Fibroblast of lung (primary cell): ENCODE measurements around the gene ICA1. TPM values are rescaled to one million over a fixed set of nuclear protein-coding genes. Genes with fewer than 3 reads are reported as not detected.

ENCODE experiments used
- DNase-seq, 2 donors: peaks; one replicate each; pipeline versions ENCODE4 v3.0.0 to v3.0.0-alpha.2; 2010; ENCODE audit warnings: low read depth in 2 of 2
- H2AFZ ChIP-seq: 2 replicates; pipeline ENCODE4 v1.5.1; 2012; ENCODE audit warnings: low read length, control low read depth, inconsistent platforms
- H3K27ac ChIP-seq: 2 replicates; pipeline ENCODE4 v1.5.1; 2011; ENCODE audit warnings: low read length, control low read depth; ENCODE audit not compliant: insufficient read depth
- H3K27me3 ChIP-seq: 2 replicates; pipeline ENCODE4 v1.5.1; 2011; ENCODE audit warnings: mild to moderate bottlenecking, low read length; ENCODE audit not compliant: control insufficient read depth, insufficient read depth
- H3K36me3 ChIP-seq: 2 replicates; pipeline ENCODE4 v1.5.1; 2011; ENCODE audit warnings: low read length; ENCODE audit not compliant: control insufficient read depth, insufficient read depth
- H3K4me1 ChIP-seq: 2 replicates; pipeline ENCODE4 v1.5.1; 2011; ENCODE audit warnings: low read length; ENCODE audit not compliant: control insufficient read depth, insufficient read depth; ENCODE audit errors: extremely low read depth
- H3K4me2 ChIP-seq: 2 replicates; pipeline ENCODE4 v1.5.1; 2011; ENCODE audit warnings: low read length, control low read depth; ENCODE audit not compliant: insufficient read depth; ENCODE audit errors: extremely low read depth
- H3K4me3 ChIP-seq, 4 experiments: fragments of 200-600 bp in 1 of 4; sonication (generic) in 1 of 4; replicated peaks in 1 of 4; 2 replicates each; pipeline ENCODE4 v1.5.1; 2011 to 2016; ENCODE audit warnings: low read length in 4 of 4, low read depth in 3 of 4, mild to moderate bottlenecking in 3 of 4, control low read depth in 2 of 4, inconsistent platforms in 1 of 4, mixed read lengths in 1 of 4; ENCODE audit not compliant: insufficient read depth in 1 of 4; ENCODE audit errors: control extremely low read depth in 1 of 4
- H3K79me2 ChIP-seq: 2 replicates; pipeline ENCODE4 v1.5.1; 2012; ENCODE audit warnings: mild to moderate bottlenecking, low read length, inconsistent platforms; ENCODE audit not compliant: control insufficient read depth, insufficient read depth
- H3K9ac ChIP-seq: 2 replicates; pipeline ENCODE4 v1.5.1; 2011; ENCODE audit warnings: mild to moderate bottlenecking, low read length, control low read depth; ENCODE audit not compliant: insufficient read depth
- H3K9me3 ChIP-seq: 2 replicates; pipeline ENCODE4 v1.5.1; 2012; ENCODE audit warnings: low read depth, low read length; ENCODE audit not compliant: control insufficient read depth, insufficient read depth
- H4K20me1 ChIP-seq: 2 replicates; pipeline ENCODE4 v1.5.1; 2011; ENCODE audit warnings: low read length; ENCODE audit not compliant: control insufficient read depth, insufficient read depth; ENCODE audit errors: extremely low read depth
- CTCF ChIP-seq, 2 donors: IDR thresholded peaks in 1 of 2; conservative IDR thresholded peaks in 1 of 2; 1 replicate in 1 of 2; 2 replicates in 1 of 2; pipeline ENCODE4 v1.5.1; 2011 to 2012; ENCODE audit warnings: low read length in 2 of 2, control low read depth in 1 of 2, inconsistent platforms in 1 of 2, low read depth in 1 of 2, mild to moderate bottlenecking in 1 of 2
- EZH2 ChIP-seq: IDR thresholded peaks from 2 replicates; pipeline ENCODE4 v1.5.1; 2012; ENCODE audit warnings: low read length, control low read depth, mild to moderate bottlenecking; ENCODE audit errors: missing control alignments
- polyA plus RNA-seq, 2 donors: library from polyadenylated mRNA; depleted of rRNA in 1 of 2; stranded (reverse) in 1 of 2; unstranded in 1 of 2; fragments of >200 nt; gene quantifications; 2 replicates each; pipeline ENCODE4 v1.2.1, GENCODE V29; 2011 to 2012; ENCODE audit warnings: missing spikeins in 1 of 2
- total RNA-seq: library from RNA; depleted of rRNA; stranded (reverse); fragments of >200 nt; gene quantifications from 2 replicates; pipeline ENCODE4 v1.2.1, GENCODE V29; 2014

The ICA1 gene
- total and polyA plus RNA-seq, 2 donors (not counting 1 experiment from before 2014, with no cell fraction given): 0.17 TPM; not detected in 1

GRCh38 chr7:8165150-8165549 is 96.8 kb downstream of the ICA1 start:
- Histone ChIP-seq H3K9ac (no peak overlapping the region), H3K27ac (no peak overlapping the region), H4K20me1 (no peaks in the 10 kb centered on the region), H3K4me2 (no peak overlapping the region), H3K36me3 (no peaks in the 10 kb centered on the region), H3K79me2 (no peaks in the 10 kb centered on the region), H3K4me1 (no peaks in the 10 kb centered on the region), H2AFZ (no peak overlapping the region), H3K9me3 (no peaks in the 10 kb centered on the region), H3K4me3 (no peak overlapping the region), H3K27me3 (no peaks in the 10 kb centered on the region)
- TF ChIP-seq EZH2: no peak
- no peak for TF ChIP-seq CTCF (conservative IDR thresholded peaks at IDR 0.05 in 1 of 2, IDR thresholded peaks at IDR 0.05 in 1 of 2; ENCODE audit: low read depth in 1 of 2, low read length in 2 of 2)
- no peak for DNase-seq

- H3K4me1 ChIP-seq: no peaks in the 10 kb centered on the region
- no peak overlapping the region for H3K27ac ChIP-seq
- no peak overlapping the region for H3K4me3 ChIP-seq
- H2AFZ ChIP-seq: no peak overlapping the region
- H3K27me3 ChIP-seq: no peaks in the 10 kb centered on the region
- H4K20me1 ChIP-seq: no peaks in the 10 kb centered on the region
- no peaks in the 10 kb centered on the region for H3K9me3 ChIP-seq
- no peak overlapping the region for H3K4me2 ChIP-seq
- no peak for DNase-seq
- no peaks in the 10 kb centered on the region for H3K79me2 ChIP-seq
- no peak overlapping the region for H3K9ac ChIP-seq
- H3K36me3 ChIP-seq: no peaks in the 10 kb centered on the region
- TF ChIP-seq EZH2: no peak
- no peak for TF ChIP-seq CTCF (conservative IDR thresholded peaks at IDR 0.05 in 1 of 2, IDR thresholded peaks at IDR 0.05 in 1 of 2; ENCODE audit: low read depth in 1 of 2, low read length in 2 of 2)
These were observed 99.8 kb downstream of the ICA1 start for GRCh38 chr7:8162181-8162580.

GRCh38 chr7:8161364-8161828 is 100.6 kb downstream of the ICA1 start:
- Histone ChIP-seq H3K9ac (no peak overlapping the region), H3K27me3 (no peaks in the 10 kb centered on the region), H3K27ac (no peak overlapping the region), H3K9me3 (no peaks in the 10 kb centered on the region), H3K4me3 (no peak overlapping the region), H4K20me1 (no peaks in the 10 kb centered on the region), H3K36me3 (no peaks in the 10 kb centered on the region), H3K4me1 (no peaks in the 10 kb centered on the region), H3K4me2 (no peak overlapping the region), H2AFZ (no peak overlapping the region), H3K79me2 (no peaks in the 10 kb centered on the region)
- no peak for DNase-seq
- TF ChIP-seq CTCF (conservative IDR thresholded peaks at IDR 0.05 in 1 of 2, IDR thresholded peaks at IDR 0.05 in 1 of 2; ENCODE audit: low read depth in 1 of 2, low read length in 2 of 2): no peak
- TF ChIP-seq EZH2: no peak
